ENCODE measurements around the gene RASGRF2. TPM values are rescaled to one million over a fixed set of nuclear protein-coding genes. Genes with fewer than 3 reads are reported as not detected.

RASGRF2 gene
- polyA plus RNA-seq, 2 of the 4 experiments (the other 2 are of a cell fraction): 1.4 to 2.1 TPM

DNA sequence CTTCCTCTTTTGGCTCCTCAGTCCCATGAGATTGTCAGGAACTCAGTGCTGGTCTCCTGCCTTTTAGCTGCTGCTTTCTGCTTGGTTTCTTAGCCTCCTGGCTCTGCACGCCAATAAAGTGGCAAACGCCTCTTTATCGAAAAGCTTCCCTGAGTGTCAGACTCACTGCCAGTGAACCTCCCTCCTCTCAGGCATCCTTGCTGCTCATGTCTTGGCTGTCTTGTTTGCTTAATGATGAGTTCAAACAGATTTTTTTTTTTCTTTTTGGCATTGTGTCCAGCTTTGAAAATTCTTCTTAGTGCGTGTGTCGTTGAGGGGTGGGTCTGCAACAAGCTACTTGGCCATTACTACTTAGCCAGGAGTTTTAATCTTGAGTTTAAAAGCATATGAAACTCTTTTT lies 14.9 kb downstream of the RASGRF2 start:
- DNase-seq (ENCODE audit: low read depth in 1 of 2, low spot score in 1 of 2) (peak in 1 of 2 experiments; percentile 41), FAIRE-seq (no peak), ATAC-seq (peak; percentile 76 to 77; a peak in 5 of 6 replicates)
- POLR2A ChIA-PET: no interaction called here
- Histone ChIP-seq H3K9me3 (no peaks in the 10 kb centered on the region), H3K27ac (peak overlapping the region in 1 of 2 experiments; percentile 55; a peak in 1 of 6 replicates), H3K4me2 (peak overlapping the region; percentile 53), H3K4me1 (peaks cover 12% of the 10 kb centered on the region), H3K4me3 (no peak overlapping the region)
- no peak for TF ChIP-seq RNF2 (IDR thresholded peaks at IDR 0.05; ENCODE audit: borderline replicate concordance, low read depth)
- no peak for TF ChIP-seq KDM1A (IDR thresholded peaks at IDR 0.05; ENCODE audit: low read depth)
- no peak for TF ChIP-seq GATA3 (IDR thresholded peaks at IDR 0.05; ENCODE audit: borderline replicate concordance)
- TF ChIP-seq, protein P1, sequence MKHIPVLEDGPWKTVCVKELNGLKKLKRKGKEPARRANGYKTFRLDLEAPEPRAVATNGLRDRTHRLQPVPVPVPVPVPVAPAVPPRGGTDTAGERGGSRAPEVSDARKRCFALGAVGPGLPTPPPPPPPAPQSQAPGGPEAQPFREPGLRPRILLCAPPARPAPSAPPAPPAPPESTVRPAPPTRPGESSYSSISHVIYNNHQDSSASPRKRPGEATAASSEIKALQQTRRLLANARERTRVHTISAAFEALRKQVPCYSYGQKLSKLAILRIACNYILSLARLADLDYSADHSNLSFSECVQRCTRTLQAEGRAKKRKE (CRISPR knock-in tag; IDR thresholded peaks at IDR 0.05; ENCODE audit: low read depth): no peak
- TF ChIP-seq HEYL (CRISPR knock-in tag; IDR thresholded peaks at IDR 0.05): no peak
- no peak for TF ChIP-seq CBX8 (IDR thresholded peaks at IDR 0.05)
- no peak for TF ChIP-seq CHD4 (IDR thresholded peaks at IDR 0.05; ENCODE audit: borderline replicate concordance)
- TF ChIP-seq, protein P2, sequence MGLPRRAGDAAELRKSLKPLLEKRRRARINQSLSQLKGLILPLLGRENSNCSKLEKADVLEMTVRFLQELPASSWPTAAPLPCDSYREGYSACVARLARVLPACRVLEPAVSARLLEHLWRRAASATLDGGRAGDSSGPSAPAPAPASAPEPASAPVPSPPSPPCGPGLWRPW (IDR thresholded peaks at IDR 0.05): no peak
- TF ChIP-seq MAZ (IDR thresholded peaks at IDR 0.05; ENCODE audit: borderline replicate concordance, low read depth, low read length): no peak
- no peak for TF ChIP-seq RCOR1 (IDR thresholded peaks at IDR 0.05; ENCODE audit: low read depth, low read length)
- WGBS (ENCODE audit: missing lambda C conversion rate): 24% methylated on average over 5 of the region's 5 CpGs
- CTCF ChIA-PET: interaction anchor here (0.7 kb wide), 1 partner anchor 1299 kb away, joined by 3 read pairs; no protein-coding TSS in a partner anchor

DNA sequence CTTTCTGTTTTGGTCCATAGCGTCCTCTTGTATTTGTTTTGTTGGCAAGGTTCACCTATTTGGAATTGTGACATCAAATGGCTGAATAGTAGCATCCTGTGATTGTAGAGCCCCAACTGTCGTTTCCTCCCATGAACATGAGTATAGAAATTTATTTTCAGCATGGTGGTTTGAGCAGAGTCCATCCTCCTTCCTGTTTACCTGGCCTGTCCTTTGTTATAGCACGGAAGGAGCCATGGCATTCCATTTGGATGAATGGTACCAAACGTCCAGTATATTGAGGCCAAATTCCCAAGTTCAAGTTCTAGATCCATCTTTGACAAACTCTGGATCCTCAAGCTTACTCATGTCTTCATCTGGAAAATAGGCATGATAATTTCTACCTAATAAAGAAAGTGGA lies 16.8 kb downstream of the RASGRF2 start:
- ChIA-PET CTCF (interaction anchor here (0.9 to 1.1 kb wide), 2 partner anchors 9 to 10 kb away, joined by 3 read pairs; no protein-coding TSS in a partner anchor), POLR2A (no interaction called here)
- Histone ChIP-seq H3K9me3 (no peaks in the 10 kb centered on the region), H3K27ac (no peak overlapping the region), H3K4me1 (peaks cover 12% of the 10 kb centered on the region), H3K4me2 (no peak overlapping the region), H3K4me3 (no peak overlapping the region)
- TF ChIP-seq PHF8 (IDR thresholded peaks at IDR 0.05; ENCODE audit: borderline replicate concordance, low read depth): no peak
- TF ChIP-seq, protein P3, sequence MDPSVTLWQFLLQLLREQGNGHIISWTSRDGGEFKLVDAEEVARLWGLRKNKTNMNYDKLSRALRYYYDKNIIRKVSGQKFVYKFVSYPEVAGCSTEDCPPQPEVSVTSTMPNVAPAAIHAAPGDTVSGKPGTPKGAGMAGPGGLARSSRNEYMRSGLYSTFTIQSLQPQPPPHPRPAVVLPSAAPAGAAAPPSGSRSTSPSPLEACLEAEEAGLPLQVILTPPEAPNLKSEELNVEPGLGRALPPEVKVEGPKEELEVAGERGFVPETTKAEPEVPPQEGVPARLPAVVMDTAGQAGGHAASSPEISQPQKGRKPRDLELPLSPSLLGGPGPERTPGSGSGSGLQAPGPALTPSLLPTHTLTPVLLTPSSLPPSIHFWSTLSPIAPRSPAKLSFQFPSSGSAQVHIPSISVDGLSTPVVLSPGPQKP (IDR thresholded peaks at IDR 0.05; ENCODE audit: low read depth, low read length): no peak
- TF ChIP-seq KDM1A (IDR thresholded peaks at IDR 0.05; ENCODE audit: low read depth): no peak
- no peak for TF ChIP-seq CHD4 (IDR thresholded peaks at IDR 0.05; ENCODE audit: borderline replicate concordance)
- TF ChIP-seq, protein P4, sequence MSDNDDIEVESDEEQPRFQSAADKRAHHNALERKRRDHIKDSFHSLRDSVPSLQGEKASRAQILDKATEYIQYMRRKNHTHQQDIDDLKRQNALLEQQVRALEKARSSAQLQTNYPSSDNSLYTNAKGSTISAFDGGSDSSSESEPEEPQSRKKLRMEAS (IDR thresholded peaks at IDR 0.05): no peak
- TF ChIP-seq, protein P5, sequence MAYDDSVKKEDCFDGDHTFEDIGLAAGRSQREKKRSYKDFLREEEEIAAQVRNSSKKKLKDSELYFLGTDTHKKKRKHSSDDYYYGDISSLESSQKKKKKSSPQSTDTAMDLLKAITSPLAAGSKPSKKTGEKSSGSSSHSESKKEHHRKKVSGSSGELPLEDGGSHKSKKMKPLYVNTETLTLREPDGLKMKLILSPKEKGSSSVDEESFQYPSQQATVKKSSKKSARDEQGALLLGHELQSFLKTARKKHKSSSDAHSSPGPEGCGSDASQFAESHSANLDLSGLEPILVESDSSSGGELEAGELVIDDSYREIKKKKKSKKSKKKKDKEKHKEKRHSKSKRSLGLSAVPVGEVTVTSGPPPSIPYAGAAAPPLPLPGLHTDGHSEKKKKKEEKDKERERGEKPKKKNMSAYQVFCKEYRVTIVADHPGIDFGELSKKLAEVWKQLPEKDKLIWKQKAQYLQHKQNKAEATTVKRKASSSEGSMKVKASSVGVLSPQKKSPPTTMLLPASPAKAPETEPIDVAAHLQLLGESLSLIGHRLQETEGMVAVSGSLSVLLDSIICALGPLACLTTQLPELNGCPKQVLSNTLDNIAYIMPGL (CRISPR knock-in tag; IDR thresholded peaks at IDR 0.05; ENCODE audit: borderline replicate concordance): no peak
- no peak for TF ChIP-seq EP300 (IDR thresholded peaks at IDR 0.05)
- no peak for TF ChIP-seq ESRRA (IDR thresholded peaks at IDR 0.05; ENCODE audit: borderline replicate concordance, low read length)
- TF ChIP-seq NFE2L2 (conservative IDR thresholded peaks at IDR 0.05; ENCODE audit: low read length): no peak
- TF ChIP-seq, protein P6, sequence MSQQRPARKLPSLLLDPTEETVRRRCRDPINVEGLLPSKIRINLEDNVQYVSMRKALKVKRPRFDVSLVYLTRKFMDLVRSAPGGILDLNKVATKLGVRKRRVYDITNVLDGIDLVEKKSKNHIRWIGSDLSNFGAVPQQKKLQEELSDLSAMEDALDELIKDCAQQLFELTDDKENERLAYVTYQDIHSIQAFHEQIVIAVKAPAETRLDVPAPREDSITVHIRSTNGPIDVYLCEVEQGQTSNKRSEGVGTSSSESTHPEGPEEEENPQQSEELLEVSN (IDR thresholded peaks at IDR 0.05; ENCODE audit: borderline replicate concordance, low read depth): no peak
- TF ChIP-seq NR3C1 (IDR thresholded peaks at IDR 0.05): no peak
- no peak for TF ChIP-seq MAZ (IDR thresholded peaks at IDR 0.05; ENCODE audit: borderline replicate concordance, low read depth, low read length)
- TF ChIP-seq, protein P7, sequence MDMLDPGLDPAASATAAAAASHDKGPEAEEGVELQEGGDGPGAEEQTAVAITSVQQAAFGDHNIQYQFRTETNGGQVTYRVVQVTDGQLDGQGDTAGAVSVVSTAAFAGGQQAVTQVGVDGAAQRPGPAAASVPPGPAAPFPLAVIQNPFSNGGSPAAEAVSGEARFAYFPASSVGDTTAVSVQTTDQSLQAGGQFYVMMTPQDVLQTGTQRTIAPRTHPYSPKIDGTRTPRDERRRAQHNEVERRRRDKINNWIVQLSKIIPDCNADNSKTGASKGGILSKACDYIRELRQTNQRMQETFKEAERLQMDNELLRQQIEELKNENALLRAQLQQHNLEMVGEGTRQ (IDR thresholded peaks at IDR 0.05): no peak
- TF ChIP-seq, protein P8, sequence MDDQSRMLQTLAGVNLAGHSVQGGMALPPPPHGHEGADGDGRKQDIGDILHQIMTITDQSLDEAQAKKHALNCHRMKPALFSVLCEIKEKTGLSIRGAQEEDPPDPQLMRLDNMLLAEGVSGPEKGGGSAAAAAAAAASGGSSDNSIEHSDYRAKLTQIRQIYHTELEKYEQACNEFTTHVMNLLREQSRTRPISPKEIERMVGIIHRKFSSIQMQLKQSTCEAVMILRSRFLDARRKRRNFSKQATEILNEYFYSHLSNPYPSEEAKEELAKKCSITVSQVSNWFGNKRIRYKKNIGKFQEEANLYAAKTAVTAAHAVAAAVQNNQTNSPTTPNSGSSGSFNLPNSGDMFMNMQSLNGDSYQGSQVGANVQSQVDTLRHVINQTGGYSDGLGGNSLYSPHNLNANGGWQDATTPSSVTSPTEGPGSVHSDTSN (IDR thresholded peaks at IDR 0.05): no peak
- TF ChIP-seq TFCP2L1 (CRISPR knock-in tag; IDR thresholded peaks at IDR 0.05): no peak
- TF ChIP-seq, protein P9, sequence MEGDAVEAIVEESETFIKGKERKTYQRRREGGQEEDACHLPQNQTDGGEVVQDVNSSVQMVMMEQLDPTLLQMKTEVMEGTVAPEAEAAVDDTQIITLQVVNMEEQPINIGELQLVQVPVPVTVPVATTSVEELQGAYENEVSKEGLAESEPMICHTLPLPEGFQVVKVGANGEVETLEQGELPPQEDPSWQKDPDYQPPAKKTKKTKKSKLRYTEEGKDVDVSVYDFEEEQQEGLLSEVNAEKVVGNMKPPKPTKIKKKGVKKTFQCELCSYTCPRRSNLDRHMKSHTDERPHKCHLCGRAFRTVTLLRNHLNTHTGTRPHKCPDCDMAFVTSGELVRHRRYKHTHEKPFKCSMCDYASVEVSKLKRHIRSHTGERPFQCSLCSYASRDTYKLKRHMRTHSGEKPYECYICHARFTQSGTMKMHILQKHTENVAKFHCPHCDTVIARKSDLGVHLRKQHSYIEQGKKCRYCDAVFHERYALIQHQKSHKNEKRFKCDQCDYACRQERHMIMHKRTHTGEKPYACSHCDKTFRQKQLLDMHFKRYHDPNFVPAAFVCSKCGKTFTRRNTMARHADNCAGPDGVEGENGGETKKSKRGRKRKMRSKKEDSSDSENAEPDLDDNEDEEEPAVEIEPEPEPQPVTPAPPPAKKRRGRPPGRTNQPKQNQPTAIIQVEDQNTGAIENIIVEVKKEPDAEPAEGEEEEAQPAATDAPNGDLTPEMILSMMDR (IDR thresholded peaks at IDR 0.05): no peak
- no peak for TF ChIP-seq CEBPB (IDR thresholded peaks at IDR 0.05)
- FAIRE-seq (no peak), DNase-seq (ENCODE audit: low read depth in 1 of 2, low spot score in 1 of 2) (no peak), ATAC-seq (no peak)
- 51% methylated on average over 4 of the region's 4 CpGs for WGBS (ENCODE audit: missing lambda C conversion rate)

Data from A549 (cell line).